HG03558 (cell line): Measurements from ENCODE around the gene EYS.
"Not testable (repeated sequence)": the region's sequence is repeated elsewhere in the genome, so short reads cannot be mapped to it uniquely, and the experiment has no call there.

Experiments used
- ATAC-seq: cut with Tn5 transposase; IDR thresholded peaks from one replicate; pipeline ENCODE4 v1.9.1; 2021; ENCODE audit warnings: moderate number of reproducible peaks; ENCODE audit not compliant: unreplicated experiment; ENCODE audit errors: extremely low read depth

EYS gene

DNA sequence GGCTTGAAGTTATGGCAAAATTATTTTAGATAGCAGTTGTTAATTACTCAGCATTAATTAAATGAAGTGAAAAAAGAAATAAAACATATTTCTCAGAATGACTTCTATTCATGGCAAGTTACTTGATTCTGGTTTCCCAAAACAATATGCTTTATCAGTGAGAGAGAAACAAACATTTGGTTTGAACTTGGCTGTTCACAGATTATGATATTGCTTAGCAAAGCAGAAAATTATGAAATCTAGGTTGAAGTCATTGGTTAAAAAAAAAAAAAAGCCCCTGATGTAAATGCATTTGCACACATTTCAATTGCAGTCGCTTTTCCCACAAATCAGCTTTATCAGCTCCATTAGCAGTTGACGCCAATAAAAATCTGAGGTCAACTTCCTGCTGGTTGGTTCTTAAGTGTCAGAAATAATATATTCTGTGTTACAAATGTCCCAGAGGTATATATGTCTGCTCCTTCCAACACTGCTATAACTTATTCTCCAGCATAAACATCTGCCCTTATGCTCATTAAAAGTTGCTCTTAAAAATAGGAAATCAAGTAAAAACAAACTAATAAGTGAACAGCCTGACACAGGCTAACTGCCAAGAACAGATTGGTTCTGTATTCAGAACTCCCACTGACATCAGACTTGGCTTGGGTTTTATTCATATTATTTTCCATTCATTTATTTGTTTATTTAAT is 1796.0 kb downstream of the EYS start:
- ATAC-seq: no peak

DNA sequence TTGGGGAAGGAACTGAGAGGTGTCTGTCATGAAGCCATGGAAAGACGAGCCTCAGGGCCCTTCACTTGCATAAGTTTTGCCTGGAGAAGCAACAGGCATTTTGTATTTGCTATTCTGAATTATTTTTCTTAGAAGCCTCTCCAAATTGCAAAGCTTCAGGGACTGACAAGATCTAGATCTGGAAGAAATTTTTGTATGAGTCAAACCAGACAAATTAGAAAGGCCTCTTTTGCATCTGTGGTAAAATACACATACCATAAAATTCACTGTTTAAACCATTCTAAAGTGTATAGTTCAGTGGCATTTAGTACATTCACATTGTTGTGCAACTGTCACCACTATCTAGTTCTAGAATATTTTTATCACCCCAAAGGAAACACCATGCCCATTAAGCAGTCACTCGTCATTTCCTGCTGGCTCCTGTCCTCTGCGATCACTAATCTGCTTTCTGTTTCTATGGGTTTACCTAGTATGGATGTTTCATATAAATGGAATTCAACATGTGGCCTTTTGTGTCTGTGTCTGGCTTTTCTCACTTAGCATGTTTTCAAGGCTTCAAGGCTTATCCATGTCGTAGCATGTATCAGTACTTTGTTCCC is 1802.3 kb downstream of the EYS start:
- no peak for ATAC-seq

DNA sequence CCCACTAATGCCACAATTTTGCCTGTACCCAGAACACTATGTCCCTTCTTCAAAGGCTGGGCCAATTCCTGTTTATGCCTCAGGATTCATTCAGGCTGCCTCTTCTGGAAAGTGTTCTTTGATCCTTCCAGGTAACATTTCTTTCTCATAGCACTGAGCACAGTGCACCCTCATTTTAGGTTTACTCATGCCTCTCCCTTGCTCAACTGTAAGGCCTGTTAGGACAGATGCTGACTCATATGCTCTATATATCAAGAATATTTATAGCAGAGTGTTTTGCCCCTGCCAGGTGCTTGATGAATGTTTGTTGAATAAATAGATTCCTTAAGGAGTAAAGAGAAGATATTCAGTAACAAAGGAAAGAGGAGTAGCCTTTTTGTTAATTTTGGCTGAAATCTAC is 1807.5 kb downstream of the EYS start:
- ATAC-seq: no peak

DNA sequence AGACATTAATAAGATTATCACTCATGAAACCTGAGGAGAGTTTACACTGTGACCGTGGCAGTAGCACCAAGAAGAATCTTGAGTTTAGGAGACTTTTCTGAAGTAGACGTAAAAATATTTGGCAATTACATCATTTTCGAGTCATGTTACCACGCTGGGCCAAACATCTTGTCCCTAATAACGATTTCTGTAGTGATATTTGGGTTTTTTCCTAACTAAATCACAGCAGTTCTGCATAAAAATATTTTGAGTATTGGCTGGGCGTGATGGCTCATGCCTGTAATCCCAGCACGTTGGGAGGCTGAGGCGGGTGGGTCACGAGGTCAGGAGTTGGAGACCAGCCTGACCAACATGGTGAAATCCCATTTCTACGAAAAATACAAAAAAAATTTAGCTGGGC is 1809.1 kb downstream of the EYS start:
- ATAC-seq: no peak

DNA sequence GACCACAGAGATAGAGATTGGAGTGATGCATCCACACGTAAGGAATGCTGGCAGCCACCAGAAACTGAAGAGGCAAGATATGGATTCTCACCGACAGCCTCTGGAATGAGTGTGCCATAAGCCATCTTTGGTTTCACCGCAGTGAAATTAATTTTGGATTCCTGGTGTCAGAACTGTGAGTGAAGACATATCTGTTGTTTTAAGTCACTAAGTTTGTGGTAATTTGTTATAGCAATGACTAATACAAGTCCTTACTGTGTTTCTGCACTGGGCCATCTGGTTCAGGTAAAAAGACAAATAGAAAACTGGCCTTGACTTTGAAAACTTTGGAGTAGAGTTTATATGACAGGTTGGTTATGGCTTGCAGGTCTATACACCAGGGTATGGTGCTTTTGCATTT is 1809.6 kb downstream of the EYS start:
- no peak for ATAC-seq

DNA sequence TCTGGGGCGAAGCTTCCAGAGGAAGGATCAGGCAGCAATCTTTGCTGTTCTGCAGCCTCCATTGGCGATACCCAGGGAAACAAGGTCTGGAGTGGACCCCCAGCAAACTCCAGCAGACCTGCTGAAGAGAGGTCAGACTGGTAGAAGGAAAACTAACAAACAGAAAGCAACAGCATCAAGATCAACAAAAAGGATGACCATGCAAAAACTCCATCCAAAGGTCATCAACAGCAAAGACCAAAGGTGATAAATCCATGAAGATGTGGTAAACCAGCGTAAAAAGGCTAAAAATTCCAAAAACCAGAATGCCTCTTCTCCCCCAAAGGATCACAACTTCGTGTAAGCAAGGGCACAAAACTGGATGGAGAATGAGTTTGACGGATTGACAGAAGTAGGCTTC is 1818.6 kb downstream of the EYS start:
- no peak for ATAC-seq

DNA sequence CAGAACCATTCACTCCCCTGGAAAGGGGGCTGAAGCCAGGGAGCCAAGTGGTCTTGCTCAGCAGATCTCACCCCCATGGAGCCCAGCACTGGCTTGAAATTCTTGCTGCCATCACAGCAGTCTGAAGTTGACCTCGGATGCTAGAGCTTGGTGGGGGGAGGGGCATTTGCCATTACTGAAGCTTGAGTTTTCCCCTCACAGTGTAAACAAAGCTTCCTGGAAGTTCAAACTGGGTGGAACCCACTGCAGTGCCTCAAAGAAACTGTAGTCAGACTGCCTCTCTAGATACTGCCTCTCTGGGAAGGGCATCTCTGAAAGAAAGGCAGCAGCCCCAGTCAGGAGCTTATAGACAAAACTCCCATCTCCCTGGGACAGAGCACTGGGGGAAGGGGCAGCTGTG is 1819.2 kb downstream of the EYS start:
- ATAC-seq: not testable (repeated sequence)

DNA sequence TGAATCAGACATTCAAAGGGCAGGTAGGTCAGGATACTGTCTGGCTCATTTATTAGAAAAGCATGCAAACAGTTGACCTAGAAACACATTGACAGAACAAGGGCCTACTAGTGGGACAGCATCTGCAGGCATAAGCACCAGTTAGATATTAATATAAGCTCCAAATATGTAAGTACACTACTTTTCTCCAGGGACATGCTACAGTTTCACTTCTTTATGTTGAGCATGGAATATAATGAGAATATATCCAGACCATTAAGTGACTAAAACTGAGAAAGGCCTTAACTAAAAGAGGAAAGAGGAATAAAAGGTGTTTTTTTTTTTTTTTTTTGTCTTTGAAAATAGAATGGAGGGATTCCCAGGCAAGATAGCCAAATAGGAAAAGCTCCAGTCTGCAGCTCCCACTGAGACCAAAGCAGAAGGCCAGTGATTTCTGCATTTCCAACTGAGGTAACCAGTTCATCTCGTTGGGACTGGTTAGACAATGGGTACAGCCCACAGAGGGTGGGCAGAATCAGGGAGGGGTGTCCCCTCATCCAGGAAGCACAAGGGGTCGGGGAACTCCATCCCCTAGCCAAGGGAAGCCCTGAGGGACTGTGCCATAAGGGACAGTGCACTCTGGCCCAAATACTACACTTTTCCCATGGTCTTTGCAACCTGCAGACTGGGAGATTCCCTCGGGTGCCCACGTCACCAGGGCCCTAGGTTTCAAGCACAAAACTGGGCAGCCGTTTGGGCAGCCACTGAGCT is 1819.8 kb downstream of the EYS start:
- ATAC-seq: no peak

DNA sequence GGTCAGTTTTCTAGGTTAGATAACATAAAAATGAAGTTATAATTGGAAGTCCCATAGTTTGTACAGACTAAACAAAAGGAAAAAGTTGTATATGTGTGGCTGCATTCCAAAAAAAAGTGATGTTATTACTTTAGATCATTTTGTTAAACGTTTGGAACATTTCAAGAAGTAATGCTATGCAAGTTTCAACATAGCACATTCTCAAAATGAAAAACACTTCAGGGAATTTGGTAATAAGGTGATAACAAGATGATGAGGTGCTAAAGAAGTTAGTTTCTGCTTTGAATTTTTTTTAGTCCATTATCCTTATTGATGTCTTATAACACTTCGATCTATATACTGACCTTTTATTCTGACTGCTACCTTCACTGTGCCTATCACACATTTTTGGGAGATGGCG is 1820.7 kb downstream of the EYS start:
- ATAC-seq: no peak

DNA sequence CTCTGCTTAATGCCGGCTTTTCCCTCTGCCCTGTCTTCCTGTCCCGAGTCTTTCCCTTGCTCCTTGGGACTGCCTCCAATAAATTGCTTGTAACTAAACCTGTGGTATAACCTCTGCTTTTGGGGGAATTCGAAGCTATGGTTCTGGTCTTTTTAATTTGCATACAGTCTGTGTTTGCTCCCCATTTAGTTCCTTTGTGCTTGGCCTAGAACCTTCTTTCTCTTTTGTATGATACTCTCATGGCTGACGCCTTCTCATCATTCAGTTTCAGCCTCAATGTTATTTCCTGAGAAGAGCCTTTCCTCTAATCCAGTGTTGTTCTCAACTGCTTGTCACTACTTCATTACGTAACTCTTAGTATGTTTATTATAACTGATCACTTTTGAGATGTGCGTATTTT is 1823.4 kb downstream of the EYS start:
- ATAC-seq: no peak

DNA sequence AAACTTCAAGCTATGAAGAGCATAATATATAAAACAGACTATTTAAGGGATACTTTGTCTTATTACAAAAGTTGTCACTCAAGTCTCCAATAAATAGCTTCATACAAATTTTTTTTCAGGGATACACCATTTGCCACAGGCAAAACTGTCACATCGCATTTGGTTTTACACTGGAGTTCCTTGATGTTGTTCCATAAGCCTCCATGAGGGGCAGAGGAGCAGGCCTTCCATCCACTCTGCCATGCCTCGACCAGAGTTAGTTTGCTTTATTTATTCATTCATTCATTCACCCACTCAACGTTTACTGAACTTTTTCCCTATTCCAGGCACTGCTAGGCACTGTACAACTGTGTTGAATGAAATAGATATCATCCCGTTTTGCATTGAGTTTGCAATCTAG is 1824.8 kb downstream of the EYS start:
- ATAC-seq: no peak

DNA sequence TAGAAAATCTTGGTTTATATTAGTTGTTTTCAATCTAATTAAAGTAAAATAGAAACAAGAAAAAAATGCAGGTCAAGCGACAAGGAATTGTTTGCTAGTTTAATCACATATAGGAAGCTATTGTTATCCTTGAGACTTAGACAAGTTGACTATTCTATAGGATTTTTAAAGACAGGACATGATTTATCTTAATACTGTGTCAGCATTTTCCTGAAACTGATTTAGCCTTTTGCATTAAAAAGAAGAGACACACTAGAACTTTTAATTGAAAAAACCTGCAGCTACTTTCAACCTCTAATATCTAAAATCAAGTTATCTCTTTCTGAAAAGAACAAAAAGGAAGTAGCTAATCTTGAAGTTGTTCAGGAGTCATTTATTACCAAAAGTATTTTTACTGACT is 1825.2 kb downstream of the EYS start:
- no peak for ATAC-seq

DNA sequence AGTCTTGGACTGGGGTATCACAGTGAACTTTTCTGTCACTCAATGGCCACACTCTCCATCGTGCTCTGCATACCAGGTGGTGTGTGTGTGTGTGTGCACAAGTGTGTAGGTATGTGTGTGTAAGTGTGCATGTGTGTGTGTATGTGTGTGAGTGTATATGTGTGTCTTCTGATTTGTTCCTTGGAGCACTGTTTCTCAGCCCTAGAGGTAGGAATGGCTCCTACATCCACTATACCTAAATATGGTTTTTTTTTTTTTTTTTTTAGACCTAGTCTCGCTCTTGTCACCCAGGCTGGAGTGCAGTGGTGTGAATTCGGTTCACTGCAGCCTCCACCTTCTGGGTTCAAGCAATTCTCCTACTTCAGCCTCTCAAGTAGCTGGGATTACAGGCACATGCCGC is 1834.8 kb downstream of the EYS start:
- no peak for ATAC-seq

DNA sequence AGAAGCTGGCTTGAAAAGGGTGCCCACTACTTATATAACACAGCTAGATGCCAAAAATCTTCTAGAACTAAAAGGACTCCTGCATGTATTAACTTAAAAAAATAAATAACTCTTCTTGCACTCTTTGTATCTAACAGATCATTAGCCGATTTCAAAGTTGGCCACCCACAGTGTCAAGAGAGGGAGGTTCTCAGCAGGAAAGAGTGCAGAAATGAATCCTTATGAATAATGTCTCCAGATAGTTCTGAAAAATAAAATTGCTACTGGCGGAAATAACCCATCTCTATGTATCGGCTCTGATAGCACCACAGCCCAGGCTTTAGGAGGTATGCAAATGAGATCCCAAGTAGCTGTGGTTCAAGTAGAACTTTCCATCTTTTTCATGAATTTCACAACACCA is 1838.7 kb downstream of the EYS start:
- ATAC-seq: no peak

DNA sequence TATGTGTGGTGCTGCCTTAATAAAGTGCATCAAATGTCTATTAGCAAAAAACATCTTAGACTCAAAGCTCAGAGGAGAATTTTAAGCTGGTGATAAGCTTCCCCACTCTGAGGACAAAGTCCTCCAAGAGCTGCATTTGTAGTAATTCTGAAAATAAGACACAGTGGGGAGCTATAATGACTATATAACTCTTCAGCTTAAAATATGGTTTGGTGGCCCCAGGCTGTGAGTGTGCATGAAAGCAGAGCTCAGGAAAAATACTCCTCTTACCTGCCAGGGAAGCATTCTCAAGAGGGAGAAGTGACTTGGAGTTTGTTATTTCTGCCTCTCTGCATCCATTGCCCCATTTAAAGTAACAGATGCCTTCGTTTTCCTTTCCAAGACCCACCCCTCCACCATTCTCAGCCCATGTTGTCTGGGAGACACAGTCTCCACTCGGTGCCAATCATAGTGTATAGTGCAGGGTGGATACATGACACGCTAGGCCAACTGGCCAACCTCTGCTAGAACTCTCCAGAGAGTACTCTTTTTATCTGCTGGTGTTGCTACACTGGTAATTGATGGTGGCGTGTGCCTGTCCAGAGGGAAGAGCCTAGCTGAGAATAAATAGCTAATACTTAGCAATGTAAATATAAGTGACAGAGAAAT is 1842.2 kb downstream of the EYS start:
- ATAC-seq: no peak

DNA sequence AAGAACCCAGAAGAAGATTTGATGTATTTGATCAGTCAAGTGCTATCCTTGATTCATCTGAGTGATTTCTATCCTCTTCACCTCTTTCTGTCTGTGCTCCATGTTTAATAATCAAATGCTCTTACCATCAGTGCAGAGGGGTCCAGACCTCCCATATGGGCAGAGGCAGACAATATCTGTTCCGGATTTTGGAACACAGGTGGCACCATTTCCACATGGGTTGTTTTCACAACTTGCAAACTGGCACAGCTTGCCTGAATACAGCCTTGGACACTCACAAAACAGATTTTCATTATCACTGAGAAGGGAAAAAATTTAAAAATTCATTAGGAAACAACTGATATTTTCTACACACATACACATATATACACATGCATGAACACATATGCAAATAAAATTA is 1843.0 kb downstream of the EYS start:
- ATAC-seq: no peak

DNA sequence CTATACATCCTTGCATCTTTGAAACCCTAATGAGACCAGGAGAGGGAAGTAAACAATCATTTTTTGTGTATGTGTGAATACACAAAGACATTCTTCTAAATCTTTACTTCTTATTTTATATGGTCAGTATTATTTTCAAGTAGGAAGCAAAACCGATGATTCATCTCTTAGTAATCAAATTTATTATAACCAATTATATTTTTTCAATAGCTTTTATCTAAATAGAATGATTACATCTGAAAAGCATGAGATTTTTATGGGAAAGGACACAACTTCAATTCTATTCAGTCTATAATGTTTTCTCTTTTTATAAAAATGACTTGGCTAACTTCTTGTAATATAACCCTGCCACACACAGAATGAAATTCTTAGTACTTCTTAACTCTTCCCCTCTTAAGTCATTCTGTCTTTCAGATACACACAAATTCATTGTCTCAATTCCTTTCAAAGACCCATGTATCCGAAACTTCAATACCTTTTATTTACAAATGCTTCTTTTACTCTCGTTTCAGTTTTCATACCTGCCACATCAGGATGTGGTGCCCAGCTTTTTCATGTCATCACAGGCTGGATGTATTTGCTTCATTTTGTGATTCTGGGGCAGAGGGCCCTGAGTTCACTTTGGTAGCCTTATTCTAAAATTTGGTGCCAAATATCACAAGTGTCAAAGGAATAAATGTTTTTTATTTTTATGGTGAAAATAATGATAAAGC is 1844.4 kb downstream of the EYS start:
- ATAC-seq: no peak

DNA sequence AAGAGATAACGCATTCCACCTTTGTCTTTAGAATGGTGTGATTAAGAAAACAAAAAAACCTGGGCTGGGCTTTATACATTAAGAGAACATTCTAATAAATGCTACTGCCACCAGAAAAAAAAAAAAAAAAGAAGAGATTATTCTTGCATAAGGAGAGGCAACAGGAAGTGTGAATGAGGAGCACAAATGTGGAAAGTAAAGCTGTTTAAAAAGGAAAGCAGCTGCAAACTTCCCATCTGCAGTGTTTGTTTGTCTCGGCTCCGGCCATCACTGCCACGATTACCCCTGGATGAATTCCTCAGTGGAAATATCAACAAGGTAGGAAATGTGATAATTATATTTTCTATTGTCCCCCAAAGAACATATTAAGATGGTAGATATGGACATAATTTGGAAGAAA is 1847.5 kb downstream of the EYS start:
- no peak for ATAC-seq

DNA sequence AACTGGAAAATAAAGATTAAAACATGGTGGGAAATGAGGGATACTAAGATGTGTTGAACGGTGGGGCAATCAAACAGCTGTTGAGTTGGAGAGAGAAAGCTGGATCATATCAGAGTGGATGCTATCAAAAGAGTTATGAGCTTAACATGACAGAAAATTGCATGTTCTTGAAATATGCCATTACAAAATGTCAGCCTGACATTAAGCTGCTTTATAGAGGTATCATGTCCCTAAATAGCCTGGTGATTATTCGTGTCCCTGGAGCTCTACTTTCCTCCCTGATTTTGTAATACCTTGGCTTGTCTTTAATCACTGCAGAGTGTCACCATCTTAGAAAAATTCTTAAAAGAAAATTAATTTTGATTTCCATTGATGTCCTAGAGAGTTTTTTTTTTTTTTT is 1848.3 kb downstream of the EYS start:
- ATAC-seq: no peak

DNA sequence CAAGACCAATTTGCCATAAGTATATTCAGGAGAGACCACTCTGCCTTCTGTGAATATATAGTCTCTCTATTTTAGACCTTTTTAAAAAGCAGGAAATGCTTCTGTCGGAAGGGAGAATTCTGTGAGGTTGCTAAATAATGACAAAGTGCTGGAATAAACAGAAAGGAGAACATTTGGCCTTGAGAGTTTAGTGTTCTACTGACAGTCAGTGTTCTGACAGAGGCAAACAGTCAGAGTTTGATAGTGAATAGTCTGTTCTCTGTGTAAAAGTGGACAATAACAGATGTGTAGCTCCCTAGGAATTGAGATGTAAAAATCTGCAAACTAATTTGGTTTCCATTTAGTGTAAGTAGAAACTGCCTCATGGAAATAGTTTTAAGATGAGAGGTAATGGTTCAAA is 1850.8 kb downstream of the EYS start:
- ATAC-seq: no peak

DNA sequence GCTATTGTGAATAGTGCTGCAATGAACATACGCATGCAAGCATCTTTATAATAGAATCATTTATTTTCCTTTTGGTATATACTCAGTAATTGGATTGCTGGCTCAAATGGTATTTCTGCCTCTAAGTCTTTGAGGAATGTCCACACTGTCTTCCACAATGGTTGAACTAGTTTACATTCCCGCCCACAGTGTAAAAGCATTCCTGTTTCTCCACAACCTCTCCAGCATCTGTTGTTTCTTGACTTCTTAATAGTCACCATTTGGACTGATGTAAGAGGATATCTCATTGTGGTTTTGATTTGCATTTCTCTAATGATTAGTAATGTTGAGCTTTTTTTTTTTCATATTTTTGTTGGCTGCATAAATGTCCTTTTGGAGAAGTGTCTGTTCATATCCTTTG is 1862.7 kb downstream of the EYS start:
- no peak for ATAC-seq
